HG03342 (cell line): ENCODE results near the gene USP20.
A peak's percentile ranks its signal among the peaks of the same experiment; 100 is the strongest.

Source experiments
- ATAC-seq: cut with Tn5 transposase; IDR thresholded peaks from one replicate; pipeline ENCODE4 v1.9.1; 2021; ENCODE audit warnings: mild to moderate bottlenecking, moderate library complexity; ENCODE audit not compliant: unreplicated experiment

The USP20 gene

DNA sequence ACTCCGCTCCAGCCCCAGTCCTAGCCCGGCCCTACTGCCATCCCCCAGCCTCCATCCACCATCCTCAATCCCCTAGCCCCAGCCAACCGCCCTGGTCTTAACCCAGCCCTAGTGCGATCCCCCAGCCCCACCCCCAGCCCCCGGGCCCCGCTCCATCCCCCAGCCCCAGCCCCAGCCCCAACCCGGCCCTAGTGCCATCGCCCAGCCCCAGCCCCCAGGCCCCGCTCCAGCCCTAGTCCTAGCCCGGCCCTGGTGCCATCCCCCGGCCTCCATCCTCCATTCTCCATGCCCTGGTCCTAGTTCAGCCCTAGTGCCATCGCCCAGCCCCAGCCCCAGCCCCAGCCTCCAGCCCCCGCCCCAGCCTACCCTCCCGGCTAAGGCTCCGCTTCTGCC, 11.7 kb upstream of the USP20 start:
- ATAC-seq: no peak

DNA sequence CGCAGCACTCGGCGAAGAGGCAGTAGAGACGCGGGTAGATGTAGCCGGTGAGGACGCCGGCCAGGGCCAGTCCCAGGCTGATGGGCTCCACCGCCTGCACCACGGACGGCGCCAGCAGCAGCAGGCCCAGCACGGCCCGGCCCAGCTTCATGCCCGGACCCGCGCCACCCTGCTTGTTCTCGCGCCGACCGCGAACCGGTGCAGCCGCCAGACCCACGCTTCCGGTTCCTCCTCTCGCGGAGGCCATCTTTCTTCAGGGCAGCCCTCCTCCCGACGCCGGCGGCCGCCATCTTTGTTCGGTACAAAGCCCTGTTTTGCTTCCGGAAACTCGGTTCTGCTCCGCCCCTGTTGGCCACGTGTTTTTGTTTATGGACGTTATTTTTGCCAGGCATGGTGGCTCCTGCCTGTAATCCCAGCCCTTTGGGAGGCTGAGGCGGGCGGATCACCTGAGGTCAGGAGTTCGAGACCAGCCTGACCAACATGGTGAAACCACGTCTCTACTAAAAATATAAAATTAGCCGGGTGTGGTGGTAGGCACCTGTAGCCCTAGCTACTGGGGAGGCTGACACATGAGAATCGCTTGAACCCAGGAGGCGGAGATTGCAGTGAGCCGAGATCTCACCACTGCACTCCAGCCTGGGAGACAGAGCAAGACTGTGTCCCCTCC, 11.2 kb upstream of the USP20 start, which contains the start of gene TOR1A:
TSS of gene TOR1A (minus strand) at position 202 of the 667 bp plus-strand sequence. CDS start at position 151, 51 bp downstream.
- peak; percentile 89 for ATAC-seq

DNA sequence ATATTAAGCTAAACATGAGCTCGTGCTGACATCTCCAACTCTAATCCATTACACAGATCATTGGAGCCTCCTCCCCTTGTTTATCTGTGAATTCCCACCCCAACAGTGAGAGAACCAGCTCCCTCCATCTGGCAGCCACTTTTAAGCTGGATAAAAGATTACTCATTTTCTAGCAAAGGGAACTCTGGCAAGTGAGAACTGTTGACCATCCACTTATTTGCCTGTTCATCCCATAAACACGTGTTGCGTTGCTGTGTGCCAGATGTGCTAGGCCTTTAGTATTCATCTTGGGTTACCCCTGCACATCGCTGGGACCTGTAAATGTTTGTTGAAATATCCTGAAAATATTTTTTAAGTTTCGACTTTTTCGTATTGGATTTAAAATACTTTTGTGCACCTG, 8.9 kb upstream of the USP20 start:
- no peak for ATAC-seq

- ATAC-seq: no peak
Observed at GRCh38 chr9:129826759-129827158, 8.5 kb upstream of the USP20 start.

DNA sequence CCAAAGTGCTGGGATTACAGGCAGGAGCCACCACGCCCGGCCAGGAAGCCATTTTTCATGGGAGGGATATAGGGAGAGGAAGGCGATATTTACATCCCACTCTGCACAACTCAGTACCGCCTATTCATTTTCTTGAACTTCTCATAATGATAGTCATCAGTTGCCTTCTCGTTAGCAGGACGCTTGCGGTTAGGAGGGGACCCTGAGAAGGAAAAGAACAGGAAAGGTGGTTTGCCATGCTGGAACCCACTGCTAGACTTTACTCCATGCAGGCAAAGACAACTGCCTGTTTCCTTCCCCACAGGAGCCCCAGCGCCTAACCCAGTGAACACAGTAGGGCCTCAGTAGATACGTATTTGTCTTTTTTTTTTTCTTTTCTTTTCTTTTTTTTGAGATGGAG, 7.2 kb upstream of the USP20 start:
- no peak for ATAC-seq

- ATAC-seq: no peak
Observed at GRCh38 chr9:129828969-129829368, 6.3 kb upstream of the USP20 start.

DNA sequence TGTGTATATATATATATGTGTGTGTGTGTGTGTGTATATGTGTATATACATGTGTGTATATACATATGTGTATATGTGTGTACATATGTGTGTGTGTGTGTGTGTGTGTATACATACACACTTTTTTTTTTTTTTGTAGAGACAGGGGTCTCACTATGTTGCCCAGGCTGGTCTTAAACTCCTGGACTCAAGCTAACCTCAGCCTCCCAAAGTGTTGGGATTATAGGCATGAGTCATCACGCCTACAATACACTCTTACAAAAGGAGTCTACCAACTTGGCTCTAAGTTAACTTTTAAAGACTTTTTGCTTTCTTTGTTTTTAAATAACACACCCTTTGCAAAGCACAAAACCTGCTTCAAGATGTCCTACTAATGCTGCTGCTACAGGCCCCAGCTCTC, 2.3 kb upstream of the USP20 start:
- no peak for ATAC-seq

DNA sequence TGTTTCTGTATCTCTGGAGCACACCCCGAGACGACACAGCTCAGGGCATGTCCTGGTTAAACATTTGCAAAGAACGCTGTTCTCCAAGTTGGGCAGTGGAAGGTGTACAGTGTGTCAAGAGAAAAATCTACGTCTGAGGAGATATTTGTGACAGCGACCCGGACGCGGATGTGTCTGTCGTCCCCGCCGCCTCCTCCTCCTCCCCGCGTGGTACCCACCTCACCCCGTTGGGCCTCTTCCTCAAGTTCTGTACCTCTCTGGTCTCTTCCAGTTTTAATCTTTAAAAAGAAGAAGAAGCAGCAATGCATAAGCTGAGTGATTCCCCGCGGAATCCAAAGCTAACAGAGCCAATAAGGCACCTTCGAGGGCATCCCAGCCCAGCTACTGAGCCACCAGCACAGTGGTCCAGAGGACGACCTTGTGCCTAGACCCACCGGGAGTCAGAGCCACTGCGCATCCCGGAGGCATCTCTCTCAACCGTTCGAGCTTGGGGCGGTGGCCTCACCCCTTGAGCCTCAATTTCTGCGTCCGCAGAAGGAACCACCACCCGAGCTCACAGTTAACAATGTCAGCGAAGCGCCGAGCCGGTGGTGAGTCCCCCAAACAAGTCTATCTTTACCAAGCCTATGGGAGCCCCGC, 650 bp upstream of the USP20 start:
- ATAC-seq: peak; percentile 22

DNA sequence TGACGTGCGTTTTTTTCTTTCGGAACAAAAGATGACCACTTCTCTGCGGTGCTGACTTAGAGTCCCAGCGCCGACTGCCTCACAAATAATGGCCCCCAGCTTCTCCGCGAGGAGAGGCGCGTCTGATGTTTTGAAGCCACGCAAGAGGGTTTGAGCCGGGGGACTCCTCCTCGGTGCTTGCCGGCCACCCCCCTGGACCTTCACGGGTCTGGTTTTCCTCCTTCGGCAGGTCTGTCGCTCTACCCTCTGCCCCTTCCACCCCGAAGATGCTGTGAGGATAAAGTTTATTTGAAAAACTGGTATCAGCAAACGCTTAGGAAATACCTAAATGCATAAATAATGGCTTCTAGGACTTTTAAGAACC, 584 bp downstream of the USP20 start:
- ATAC-seq: no peak

DNA sequence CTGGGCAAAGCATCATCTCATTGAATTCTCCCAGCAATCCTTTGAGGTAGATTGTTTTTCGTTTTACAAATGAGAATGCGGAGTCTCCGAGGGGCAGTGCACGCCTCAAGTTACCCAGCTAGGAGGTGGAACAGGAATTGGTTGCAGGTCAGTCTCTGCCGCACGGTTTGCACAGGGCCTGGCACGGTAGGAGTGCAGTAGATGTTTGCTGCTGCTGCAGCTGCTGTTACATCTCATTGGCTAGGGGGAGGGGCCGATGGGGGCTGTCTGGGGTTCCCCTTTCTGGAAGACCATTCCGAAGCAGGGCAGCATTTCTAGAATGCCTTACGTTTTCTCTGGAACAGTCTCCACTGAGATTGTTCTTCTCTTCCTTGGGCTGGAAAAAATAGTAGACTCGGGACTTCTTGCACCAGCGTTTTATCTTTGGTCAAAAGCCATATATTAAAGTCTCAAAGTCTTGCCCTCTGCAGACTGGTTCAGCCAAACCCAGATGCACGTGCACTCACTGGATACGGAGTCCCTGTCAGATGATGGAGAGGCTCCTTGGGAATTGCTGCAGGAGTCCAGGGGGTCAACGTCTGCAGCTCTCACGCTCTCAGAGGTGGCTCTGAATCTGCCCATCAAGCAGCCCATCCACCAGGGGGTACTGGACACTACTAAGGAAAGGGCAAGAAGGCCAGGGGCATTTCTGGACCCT, 1.2 kb downstream of the USP20 start:
- ATAC-seq: no peak

DNA sequence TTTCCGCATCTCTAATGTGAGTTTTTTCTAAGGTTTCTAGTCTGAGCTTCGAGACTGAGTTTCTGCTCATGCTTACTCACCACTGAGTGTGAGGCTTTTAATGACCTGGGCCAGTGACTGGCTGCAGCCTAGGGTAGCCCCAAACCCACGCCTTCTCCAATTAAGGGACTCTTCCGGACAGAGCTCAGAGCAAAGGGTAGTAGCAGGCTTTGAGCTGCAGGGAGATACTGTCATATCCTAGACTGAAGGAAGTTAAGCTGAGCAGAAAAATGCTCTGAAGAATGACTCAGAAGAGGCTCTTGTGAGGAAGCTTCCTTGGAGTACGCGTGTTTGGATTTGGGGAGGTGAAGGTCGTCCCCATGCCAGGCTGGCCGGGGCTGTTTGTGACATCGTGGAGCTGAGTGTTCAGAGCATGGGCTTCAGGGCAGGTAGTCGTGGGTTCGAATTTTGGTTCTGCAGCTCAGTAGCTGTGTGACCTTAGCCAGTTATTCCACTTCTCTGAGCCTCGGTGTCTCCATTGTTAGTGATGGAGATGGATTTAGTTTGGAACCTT, 3.5 kb downstream of the USP20 start:
- no peak for ATAC-seq

- no peak for ATAC-seq
Observed at GRCh38 chr9:129839324-129840023, 4.2 kb downstream of the USP20 start.

DNA sequence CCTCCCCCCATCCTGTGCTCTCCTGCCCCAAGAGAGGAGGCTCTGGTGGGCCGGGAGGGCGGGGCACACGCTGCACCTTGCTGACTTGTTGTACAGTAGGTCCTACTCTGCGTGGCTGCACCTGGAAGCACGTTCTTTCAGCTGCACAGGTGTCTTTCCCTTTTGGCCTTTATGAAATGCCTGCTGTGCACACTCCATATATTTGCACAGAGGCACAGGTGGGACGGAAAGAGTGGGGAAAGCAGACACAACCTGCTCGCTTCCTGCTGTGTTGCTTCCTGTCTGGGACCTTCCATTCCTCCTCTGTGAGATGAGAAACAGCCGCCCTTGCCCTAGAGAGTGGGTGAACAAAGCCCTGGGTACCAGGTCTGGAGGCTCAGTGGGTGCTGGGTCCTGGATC, 4.8 kb downstream of the USP20 start:
- ATAC-seq: no peak

DNA sequence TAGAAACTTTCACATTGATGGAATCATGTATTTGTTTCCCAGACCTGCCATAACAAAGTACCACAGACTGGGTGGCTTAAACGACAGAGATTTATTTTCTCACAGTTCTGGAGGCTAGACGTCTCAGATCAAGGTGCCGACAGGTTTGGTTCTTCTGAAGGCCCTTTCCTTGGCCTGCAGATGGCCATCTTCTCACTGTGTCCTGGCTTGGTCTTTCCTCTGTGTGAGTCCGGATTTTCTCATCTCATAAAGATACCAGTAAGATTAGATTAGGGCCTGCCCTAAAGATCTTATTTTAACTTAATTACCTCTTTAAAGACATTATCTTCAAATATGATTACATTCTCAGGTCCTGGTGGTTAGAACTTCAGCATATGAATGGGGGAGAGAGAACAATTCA, 5.8 kb downstream of the USP20 start:
- no peak for ATAC-seq

GRCh38 chr9:129845373-129845772, 10.1 kb downstream of the USP20 start:
- ATAC-seq: no peak

GRCh38 chr9:129848712-129849441, 13.6 kb downstream of the USP20 start:
- ATAC-seq: no peak

DNA sequence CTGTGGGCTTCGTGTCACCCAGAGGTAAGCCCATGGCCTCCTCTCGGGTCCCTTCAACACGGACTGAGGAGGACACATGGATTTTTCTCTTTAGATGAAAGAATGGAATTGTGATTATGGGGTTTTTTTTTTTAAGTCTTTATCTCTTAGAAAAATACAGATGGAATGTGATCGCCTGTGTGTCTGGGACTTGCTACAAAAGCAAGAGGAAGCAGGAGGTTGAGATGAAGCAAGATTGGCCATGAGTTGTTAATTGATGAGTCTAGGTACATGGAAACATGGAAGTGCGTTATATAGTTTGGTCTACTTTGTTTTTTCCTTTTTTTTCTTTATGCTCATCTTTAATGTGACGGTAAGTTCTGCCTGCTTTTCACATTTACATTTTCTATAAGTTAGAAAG, 14.6 kb downstream of the USP20 start:
- ATAC-seq: no peak

DNA sequence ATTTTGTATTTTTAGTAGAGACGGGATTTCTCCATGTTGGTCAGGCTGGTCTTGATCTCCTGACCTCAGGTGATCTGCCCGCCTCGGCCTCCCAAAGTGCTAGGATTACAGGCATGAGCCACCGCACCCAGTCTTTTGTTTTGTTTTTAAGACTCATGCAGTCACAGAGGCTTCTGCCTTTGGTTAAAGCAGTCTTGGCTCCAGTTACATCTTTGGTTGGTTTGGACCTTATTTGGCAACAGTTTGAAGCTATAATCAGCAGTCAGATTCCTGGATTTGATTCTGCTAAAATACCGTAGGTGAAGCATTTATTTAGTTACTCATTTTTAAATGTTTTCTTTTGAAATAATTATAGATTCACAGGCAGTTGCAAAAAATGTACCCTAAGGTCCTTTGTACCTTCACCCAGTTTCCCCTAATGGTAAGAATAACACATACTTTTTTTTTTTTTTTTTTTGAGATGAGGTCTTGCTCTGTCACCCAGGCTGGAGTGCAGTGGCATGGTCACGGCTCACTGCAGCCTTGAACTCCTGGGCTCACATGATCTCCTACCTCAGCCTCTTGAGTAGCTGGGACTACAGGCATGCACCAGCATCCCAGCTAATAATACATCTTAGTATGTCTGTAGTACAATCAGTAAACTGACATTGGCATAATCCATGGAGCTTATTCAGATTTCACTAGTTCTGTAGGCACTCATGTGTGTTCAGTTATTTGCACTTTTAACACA, 15.7 kb downstream of the USP20 start:
- no peak for ATAC-seq

DNA sequence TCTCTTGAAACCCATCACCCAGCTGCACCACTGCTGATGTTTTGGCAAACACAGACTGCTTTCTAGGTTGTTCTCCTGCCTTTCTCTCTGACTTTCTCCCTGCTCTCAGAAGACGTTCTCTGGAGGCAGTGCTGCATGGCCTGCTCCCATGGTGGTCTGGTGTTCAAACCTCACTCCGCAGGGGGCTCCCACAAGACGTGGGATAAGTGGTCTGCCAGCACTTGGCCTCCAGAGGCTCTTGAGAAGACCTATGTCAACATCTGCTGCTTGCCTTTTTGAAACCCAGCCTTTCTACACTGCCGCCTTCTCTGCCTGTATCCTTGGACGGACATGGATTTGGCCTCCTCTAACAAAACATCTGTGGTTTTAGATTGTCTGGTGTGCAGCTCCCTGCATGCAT, 16.6 kb downstream of the USP20 start:
- no peak for ATAC-seq

GRCh38 chr9:129852579-129852978, 17.3 kb downstream of the USP20 start:
- ATAC-seq: no peak
